HFFc6 (cell line): Measurements from ENCODE around the gene SYNGAP1. TPM values are rescaled to one million over a fixed set of nuclear protein-coding genes. Genes with fewer than 3 reads are reported as not detected.

Experiments
- DNase-seq: peaks from one replicate; pipeline ENCODE4 v3.0.0-alpha.2; 2018
- H3K27ac Mint-ChIP-seq: 2 replicates; pipeline ENCODE4 v1.8.0; 2020; ENCODE audit warnings: mild to moderate bottlenecking, mixed read lengths
- H3K27me3 Mint-ChIP-seq: 2 replicates; pipeline ENCODE4 v1.8.0; 2021; ENCODE audit warnings: mild to moderate bottlenecking, moderate library complexity, mixed read lengths; ENCODE audit not compliant: insufficient read depth
- H3K36me3 Mint-ChIP-seq: 2 replicates; pipeline ENCODE4 v1.8.0; 2021; ENCODE audit warnings: low read depth, mixed read lengths
- H3K4me1 Mint-ChIP-seq: 2 replicates; pipeline ENCODE4 v1.8.0; 2020; ENCODE audit warnings: low read depth, mixed read lengths
- H3K4me3 Mint-ChIP-seq: 2 replicates; pipeline ENCODE4 v1.8.0; 2020; ENCODE audit warnings: mild to moderate bottlenecking, moderate library complexity, mixed read lengths
- H3K9me3 Mint-ChIP-seq: 2 replicates; pipeline ENCODE4 v1.8.0; 2020; ENCODE audit warnings: mild to moderate bottlenecking, mixed read lengths
- total RNA-seq, 6 experiments: library from RNA; stranded (reverse); fragmentation: NEBNext Ultra II Directional; extraction: Animal tissue kit (Norgen Biotek cat#: 25700); gene quantifications; 2 replicates in 1 of 6; 3 replicates in 5 of 6; pipeline ENCODE4 v1.2.3, GENCODE V29; 2021
- TF ChIP-seq, protein P1 (sequence below): fragments of 200-600 bp; sonication (generic); IDR thresholded peaks from 2 replicates; pipeline ENCODE4 v1.5.0; 2021; ENCODE audit warnings: antibody characterized with exemption, mild to moderate bottlenecking

SYNGAP1 gene
- total RNA-seq, 6 experiments from 2014 or later, result 10.5 to 15.0 (median 13.3) TPM

GRCh38 chr6:33488339-33488738, 68.5 kb downstream of the SYNGAP1 start:
- Mint-ChIP-seq H3K27ac (no peak overlapping the region), H3K36me3 (no peaks in the 10 kb centered on the region), H3K27me3 (peaks cover 21% of the 10 kb centered on the region), H3K4me1 (no peaks in the 10 kb centered on the region), H3K9me3 (no peaks in the 10 kb centered on the region), H3K4me3 (no peak overlapping the region)
- TF ChIP-seq, protein P1, sequence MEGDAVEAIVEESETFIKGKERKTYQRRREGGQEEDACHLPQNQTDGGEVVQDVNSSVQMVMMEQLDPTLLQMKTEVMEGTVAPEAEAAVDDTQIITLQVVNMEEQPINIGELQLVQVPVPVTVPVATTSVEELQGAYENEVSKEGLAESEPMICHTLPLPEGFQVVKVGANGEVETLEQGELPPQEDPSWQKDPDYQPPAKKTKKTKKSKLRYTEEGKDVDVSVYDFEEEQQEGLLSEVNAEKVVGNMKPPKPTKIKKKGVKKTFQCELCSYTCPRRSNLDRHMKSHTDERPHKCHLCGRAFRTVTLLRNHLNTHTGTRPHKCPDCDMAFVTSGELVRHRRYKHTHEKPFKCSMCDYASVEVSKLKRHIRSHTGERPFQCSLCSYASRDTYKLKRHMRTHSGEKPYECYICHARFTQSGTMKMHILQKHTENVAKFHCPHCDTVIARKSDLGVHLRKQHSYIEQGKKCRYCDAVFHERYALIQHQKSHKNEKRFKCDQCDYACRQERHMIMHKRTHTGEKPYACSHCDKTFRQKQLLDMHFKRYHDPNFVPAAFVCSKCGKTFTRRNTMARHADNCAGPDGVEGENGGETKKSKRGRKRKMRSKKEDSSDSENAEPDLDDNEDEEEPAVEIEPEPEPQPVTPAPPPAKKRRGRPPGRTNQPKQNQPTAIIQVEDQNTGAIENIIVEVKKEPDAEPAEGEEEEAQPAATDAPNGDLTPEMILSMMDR, result no peak
- DNase-seq, result no peak

GRCh38 chr6:33490198-33490597, 70.3 kb downstream of the SYNGAP1 start:
- no peaks in the 10 kb centered on the region for H3K36me3 Mint-ChIP-seq
- H3K27ac Mint-ChIP-seq, result no peak overlapping the region
- TF ChIP-seq, protein P1, result no peak
- no peaks in the 10 kb centered on the region for H3K4me1 Mint-ChIP-seq
- peaks cover 37% of the 10 kb centered on the region for H3K27me3 Mint-ChIP-seq
- no peaks in the 10 kb centered on the region for H3K9me3 Mint-ChIP-seq
- H3K4me3 Mint-ChIP-seq, result no peak overlapping the region
- DNase-seq, result no peak

GRCh38 chr6:33490621-33491020, 70.8 kb downstream of the SYNGAP1 start:
- H3K36me3 Mint-ChIP-seq, result no peaks in the 10 kb centered on the region
- TF ChIP-seq, protein P1, result no peak
- no peak overlapping the region for H3K4me3 Mint-ChIP-seq
- no peak for DNase-seq
- H3K9me3 Mint-ChIP-seq, result no peaks in the 10 kb centered on the region
- H3K27me3 Mint-ChIP-seq, result peaks cover 37% of the 10 kb centered on the region
- H3K4me1 Mint-ChIP-seq, result no peaks in the 10 kb centered on the region
- no peak overlapping the region for H3K27ac Mint-ChIP-seq

DNA sequence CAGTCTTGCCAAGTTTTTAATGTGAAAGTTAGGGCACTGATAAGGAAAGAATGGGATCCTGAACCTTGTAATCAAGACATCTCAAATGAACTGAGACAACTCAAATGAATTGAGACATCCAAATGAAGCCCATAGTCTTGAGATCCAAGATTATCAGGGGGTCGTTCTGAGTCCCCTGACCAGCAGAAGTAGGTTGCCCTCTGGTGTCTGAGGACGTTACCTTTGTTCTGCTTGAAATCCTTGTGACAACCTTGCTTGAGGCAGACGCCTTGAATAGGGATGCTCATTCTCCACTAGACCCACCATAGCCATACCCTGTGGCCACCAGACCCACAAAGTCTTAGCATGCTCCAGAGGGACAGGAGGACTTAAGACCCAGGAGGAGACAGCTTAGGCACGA, 72.2 kb downstream of the SYNGAP1 start:
- no peak overlapping the region for H3K27ac Mint-ChIP-seq
- H3K27me3 Mint-ChIP-seq, result peaks cover 37% of the 10 kb centered on the region
- no peak overlapping the region for H3K4me3 Mint-ChIP-seq

GRCh38 chr6:33497157-33497556, 77.3 kb downstream of the SYNGAP1 start:
- Mint-ChIP-seq H3K27ac (no peak overlapping the region), H3K36me3 (no peaks in the 10 kb centered on the region), H3K27me3 (peaks cover 45% of the 10 kb centered on the region), H3K4me1 (no peaks in the 10 kb centered on the region), H3K9me3 (no peaks in the 10 kb centered on the region), H3K4me3 (no peak overlapping the region)
- no peak for DNase-seq
- TF ChIP-seq, protein P1, result no peak

More for the DNA sequence above, 72.2 kb downstream of the SYNGAP1 start:
- DNase-seq, result no peak
- Mint-ChIP-seq H3K4me1 (no peaks in the 10 kb centered on the region), H3K9me3 (no peaks in the 10 kb centered on the region), H3K36me3 (no peaks in the 10 kb centered on the region)
- TF ChIP-seq, protein P1, result no peak

- peaks cover 30% of the 10 kb centered on the region for H3K27me3 Mint-ChIP-seq
- H3K27ac Mint-ChIP-seq, result no peak overlapping the region
- no peaks in the 10 kb centered on the region for H3K36me3 Mint-ChIP-seq
- TF ChIP-seq, protein P1, result no peak
- no peak for DNase-seq
- H3K9me3 Mint-ChIP-seq, result peaks cover 7% of the 10 kb centered on the region
- H3K4me3 Mint-ChIP-seq, result no peak overlapping the region
- H3K4me1 Mint-ChIP-seq, result no peaks in the 10 kb centered on the region
Measured at GRCh38 chr6:33502486-33502885, 82.6 kb downstream of the SYNGAP1 start.
